Endothelial cell of umbilical vein (primary cell): Measurements from ENCODE around the gene MARK2. TPM values are rescaled to one million over a fixed set of nuclear protein-coding genes. Genes with fewer than 3 reads are reported as not detected.

Experiments
- BruUV-seq: library from RNA; stranded (reverse); fragments of 400-500 nt; replicated peaks from 2 replicates; lab custom pipeline; 2021; lab: Mats Ljungman, UMichigan
- CTCF ChIA-PET: fragments of 300-600, 350-600 bp; sonication (Branson Sonifier 250); formaldehyde crosslinking; loops from one replicate; lab custom pipeline; 2021; ENCODE audit warnings: antibody characterized with exemption, inconsistent platforms; lab: Charles Lee
- POLR2A ChIA-PET: fragments of 300-600, 350-600 bp; sonication (Branson Sonifier 250); formaldehyde crosslinking; loops from one replicate; lab custom pipeline; 2021; ENCODE audit warnings: antibody characterized with exemption, inconsistent platforms; lab: Charles Lee
- DNase-seq: peaks from one replicate; pipeline ENCODE4 v3.0.0-alpha.2; 2011; ENCODE audit warnings: low read depth, low spot score
- FAIRE-seq: peaks from 2 replicates; lab custom pipeline; 2011; peaks lifted over from hg19 to GRCh38; lab: Jason Lieb, UNC
- H2AFZ ChIP-seq: 2 replicates; pipeline ENCODE4 v1.6.0; 2012; ENCODE audit warnings: low read depth, low read length, control low read depth, inconsistent platforms
- H3K27ac ChIP-seq: 2 replicates; pipeline ENCODE4 v1.5.1; 2011; ENCODE audit warnings: low read depth, mild to moderate bottlenecking, control low read depth, low read length, moderate library complexity; ENCODE audit not compliant: insufficient read depth
- H3K27me3 ChIP-seq, 2 experiments: 2 replicates each; pipeline versions ENCODE4 v1.6.0 to v1.6.1; 2011; ENCODE audit warnings: low read length in 2 of 2, mixed read lengths in 1 of 2; ENCODE audit not compliant: control insufficient read depth in 2 of 2, insufficient read depth in 2 of 2
- H3K36me3 ChIP-seq, 2 experiments: 2 replicates in 1 of 2; 3 replicates in 1 of 2; pipeline ENCODE4 v1.5.1; 2011; ENCODE audit warnings: low read length in 2 of 2, mild to moderate bottlenecking in 1 of 2, moderate library complexity in 1 of 2; ENCODE audit not compliant: control insufficient read depth in 2 of 2, insufficient read depth in 2 of 2; ENCODE audit errors: extremely low read depth in 1 of 2
- H3K4me1 ChIP-seq: 3 replicates; pipeline ENCODE4 v1.5.1; 2011; ENCODE audit warnings: mild to moderate bottlenecking, low read length; ENCODE audit not compliant: control insufficient read depth, insufficient read depth; ENCODE audit errors: extremely low read depth
- H3K4me2 ChIP-seq: 2 replicates; pipeline ENCODE4 v1.6.1; 2011; ENCODE audit warnings: low read length, control low read depth, mixed read lengths; ENCODE audit not compliant: insufficient read depth
- H3K4me3 ChIP-seq, 3 experiments: fragments of 200-600 bp in 1 of 3; sonication (generic), shearing (Covaris generic) in 1 of 3; replicated peaks in 1 of 3; 2 replicates each; pipeline ENCODE4 v1.5.1; 2011 to 2016; ENCODE audit warnings: control low read depth in 3 of 3, low read length in 3 of 3, mild to moderate bottlenecking in 2 of 3, inconsistent platforms in 1 of 3, low read depth in 1 of 3, moderate library complexity in 1 of 3; ENCODE audit not compliant: insufficient read depth in 1 of 3
- H3K79me2 ChIP-seq: 2 replicates; pipeline ENCODE4 v1.6.0; 2012; ENCODE audit warnings: low read length, inconsistent platforms; ENCODE audit not compliant: control insufficient read depth, insufficient read depth
- H3K9ac ChIP-seq: replicated peaks from 2 replicates; pipeline ENCODE3; 2011; ENCODE audit warnings: low read length, control low read depth; ENCODE audit not compliant: insufficient read depth; ENCODE audit errors: extremely low read depth
- H3K9me1 ChIP-seq: replicated peaks from 3 replicates; pipeline ENCODE4 v1.6.0; 2011; ENCODE audit warnings: mild to moderate bottlenecking, low read length; ENCODE audit not compliant: control insufficient read depth, insufficient read depth; ENCODE audit errors: extremely low read depth
- H3K9me3 ChIP-seq: replicated peaks from 2 replicates; pipeline ENCODE4 v1.5.1; 2012; ENCODE audit warnings: low read length, inconsistent platforms; ENCODE audit not compliant: control insufficient read depth, insufficient read depth
- H4K20me1 ChIP-seq: replicated peaks from 2 replicates; pipeline ENCODE3; 2011; ENCODE audit warnings: mild to moderate bottlenecking, low read length; ENCODE audit not compliant: control insufficient read depth, insufficient read depth; ENCODE audit errors: extremely low read depth
- CTCF ChIP-seq, 2 donors: IDR thresholded peaks; 1 replicate in 1 of 2; 2 replicates in 1 of 2; pipeline ENCODE4 v1.5.1; 2011; ENCODE audit warnings: low read length in 2 of 2, mild to moderate bottlenecking in 2 of 2, moderate library complexity in 2 of 2, control low read depth in 1 of 2, inconsistent platforms in 1 of 2, low read depth in 1 of 2; ENCODE audit not compliant: insufficient read depth in 1 of 2; ENCODE audit errors: extremely low read depth in 1 of 2
- EZH2 ChIP-seq: IDR thresholded peaks from 2 replicates; pipeline ENCODE4 v1.6.1; 2012; ENCODE audit warnings: borderline replicate concordance, low read depth, mild to moderate bottlenecking, moderate library complexity, low read length, inconsistent platforms; ENCODE audit not compliant: severe bottlenecking
- MYC ChIP-seq: IDR thresholded peaks from one replicate; pipeline ENCODE4 v1.6.1; 2011; ENCODE audit warnings: mild to moderate bottlenecking, low read depth, low read length
- dilution Hi-C: fragments of 300-500 bp; cut with MboI; formaldehyde crosslinking; loops from one replicate; pipeline ENCODE4 v1.15.0; 2019; ENCODE audit warnings: low sequenced_read_pairs; ENCODE audit not compliant: extremely low pct_ligation_motif_present
- intact Hi-C: fragments of 100-400 bp; cut with micrococcal nuclease; formaldehyde crosslinking; loops from one replicate; pipeline ENCODE4 v1.10.0; 2022
- polyA plus RNA-seq, 4 experiments: library from polyadenylated mRNA; depleted of rRNA in 3 of 4; stranded (reverse) in 3 of 4; unstranded in 1 of 4; fragments of >200 nt; gene quantifications; 2 replicates each; pipeline versions ENCODE4 v1.2.1 to v1.2.3, GENCODE V29; 2011 to 2012; ENCODE audit warnings: missing spikeins in 1 of 4
- total RNA-seq: library from RNA; stranded (reverse); gene quantifications from 2 replicates; pipeline ENCODE4 v1.2.3, GENCODE V29; 2021

Gene MARK2
- total and polyA plus RNA-seq, 2 donors (not counting 3 experiments of a cell fraction or from before 2014, with no cell fraction given) = 16.6 to 34.7 TPM

- H3K79me2 ChIP-seq = no peaks in the 10 kb centered on the region
- no peaks in the 10 kb centered on the region for H3K9me3 ChIP-seq
- H3K9me1 ChIP-seq = no peaks in the 10 kb centered on the region
- no peak overlapping the region for H3K27ac ChIP-seq
- CTCF ChIA-PET = interaction anchor here (0.6 to 2.3 kb wide), 12 partner anchors 9 to 158 kb away, joined by 3 to 16 read pairs (median 4); partner anchors contain the start of genes MARK2 and NAA40
- H3K36me3 ChIP-seq = no peaks in the 10 kb centered on the region
- H3K9ac ChIP-seq = no peak overlapping the region
- TF ChIP-seq MYC = no peak
- TF ChIP-seq EZH2 = peak; percentile 42
- TF ChIP-seq CTCF (IDR thresholded peaks at IDR 0.05; ENCODE audit: extremely low read depth in 1 of 2, insufficient read depth in 1 of 2, low read depth in 1 of 2, low read length in 2 of 2) = peak; percentile 51 to 72
- peak overlapping the region; percentile 1 for H2AFZ ChIP-seq
- peaks cover 0 to 2% of the 10 kb centered on the region in 2 experiments for H3K27me3 ChIP-seq
- peaks cover 7% of the 10 kb centered on the region for H3K4me1 ChIP-seq
- H3K4me2 ChIP-seq = no peak overlapping the region
- DNase-seq (no peak), FAIRE-seq (no peak)
- POLR2A ChIA-PET = interaction anchor here (0.7 kb wide), 1 partner anchor 28 kb away, joined by 3 read pairs; no protein-coding TSS in a partner anchor
- dilution Hi-C loops (no loop called here), intact Hi-C loops (loop anchor here (2.0 to 5.0 kb wide), 2 partner anchors 23 to 231 kb away; partner anchors contain the start of gene NAA40)
- peak overlapping the region in 1 of 3 experiments; percentile 32 for H3K4me3 ChIP-seq
- H4K20me1 ChIP-seq = no peaks in the 10 kb centered on the region
- no TSS peak for BruUV-seq
Observed at GRCh38 chr11:63915961-63916836, 77.3 kb downstream of the MARK2 start.
